B cell (primary cell): ENCODE data around the gene VAPB. TPM values are rescaled to one million over a fixed set of nuclear protein-coding genes. Genes with fewer than 3 reads are reported as not detected.

Source experiments
- ATAC-seq: fragments of 200-7000 bp; cut with Tn5 transposase; one replicate; pipeline ENCODE4 v1.10.0; 2021; ENCODE audit warnings: low read depth, mild to moderate bottlenecking, moderate number of reproducible peaks, moderate library complexity
- CTCF ChIA-PET: fragments of 350-600 bp; sonication (Branson Sonifier 250); formaldehyde crosslinking; loops from one replicate; lab custom pipeline; 2021; ENCODE audit warnings: antibody characterized with exemption, inconsistent platforms; lab: Charles Lee
- POLR2A ChIA-PET: fragments of 350-600 bp; sonication (Branson Sonifier 250); formaldehyde crosslinking; loops from one replicate; lab custom pipeline; 2021; ENCODE audit warnings: antibody characterized with exemption; lab: Charles Lee
- DNase-seq: peaks from one replicate; pipeline ENCODE4 v3.0.0; 2013
- H2AFZ ChIP-seq: 2 replicates; pipeline ENCODE4 v1.6.1; 2012; ENCODE audit warnings: mild to moderate bottlenecking, low read depth, low read length; ENCODE audit not compliant: insufficient read depth, poor library complexity, severe bottlenecking
- H3K27ac ChIP-seq, 2 donors: 1 replicate in 1 of 2; 2 replicates in 1 of 2; pipeline ENCODE4 v1.5.1; 2012 to 2013; ENCODE audit warnings: low read length in 2 of 2, mild to moderate bottlenecking in 2 of 2, moderate library complexity in 1 of 2
- H3K27me3 ChIP-seq, 4 experiments: fragments of 200-600 bp in 1 of 4; sonication (generic) in 1 of 4; replicated peaks in 1 of 4; 1 replicate in 2 of 4; 2 replicates in 2 of 4; pipeline versions ENCODE4 v1.6.1 to v1.7.0; 2013 to 2016; ENCODE audit warnings: low read length in 3 of 4, mild to moderate bottlenecking in 2 of 4, mixed read lengths in 1 of 4, moderate library complexity in 1 of 4; ENCODE audit not compliant: insufficient read depth in 4 of 4, control insufficient read depth in 3 of 4; ENCODE audit errors: control extremely low read depth in 1 of 4
- H3K36me3 ChIP-seq, 2 experiments: replicated peaks in 1 of 2; 1 replicate in 1 of 2; 2 replicates in 1 of 2; pipeline versions ENCODE4 v1.6.1 to v1.7.1; 2013; ENCODE audit warnings: low read length in 1 of 2; ENCODE audit not compliant: insufficient read depth in 2 of 2, control insufficient read depth in 1 of 2; ENCODE audit errors: control extremely low read depth in 1 of 2, extremely low read depth in 1 of 2
- H3K4me1 ChIP-seq, 2 donors: fragments of 200-600 bp in 1 of 2; sonication (generic) in 1 of 2; 1 replicate in 1 of 2; 2 replicates in 1 of 2; pipeline versions ENCODE4 v1.5.1 to v1.6.1; 2013 to 2017; ENCODE audit warnings: low read length in 2 of 2; ENCODE audit not compliant: control insufficient read depth in 2 of 2, insufficient read depth in 2 of 2
- H3K4me2 ChIP-seq: replicated peaks from 2 replicates; pipeline ENCODE3; 2012; ENCODE audit warnings: mild to moderate bottlenecking, low read depth, low read length; ENCODE audit not compliant: poor library complexity, severe bottlenecking
- H3K4me3 ChIP-seq, 5 experiments: fragments of 200-600 bp in 1 of 5; sonication (generic) in 1 of 5; 1 replicate in 3 of 5; 2 replicates in 2 of 5; pipeline versions ENCODE4 v1.5.1 to v1.7.0; 2011 to 2016; ENCODE audit warnings: low read length in 4 of 5, mild to moderate bottlenecking in 4 of 5, low read depth in 2 of 5, control low read depth in 1 of 5, moderate library complexity in 1 of 5; ENCODE audit not compliant: insufficient read depth in 1 of 5; ENCODE audit errors: control extremely low read depth in 1 of 5, extremely low read depth in 1 of 5
- H3K79me2 ChIP-seq: fragments of 200-600 bp; sonication (generic); one replicate; pipeline ENCODE4 v1.6.0; 2016; ENCODE audit warnings: low read length; ENCODE audit not compliant: control insufficient read depth, insufficient read depth
- H3K9ac ChIP-seq: fragments of 200-600 bp; sonication (generic); 2 replicates; pipeline ENCODE4 v1.6.1; 2017; ENCODE audit warnings: mild to moderate bottlenecking, low read length, moderate library complexity
- H3K9me3 ChIP-seq, 3 donors: one replicate each; pipeline versions ENCODE4 v1.6.1 to v1.7.1; 2013; ENCODE audit warnings: low read length in 2 of 3; ENCODE audit not compliant: control insufficient read depth in 2 of 3, insufficient read depth in 1 of 3; ENCODE audit errors: control extremely low read depth in 1 of 3
- H4K20me1 ChIP-seq: 2 replicates; pipeline ENCODE4 v1.6.0; 2012; ENCODE audit warnings: mild to moderate bottlenecking, low read length; ENCODE audit not compliant: insufficient read depth, control insufficient read depth, poor library complexity, severe bottlenecking
- H3K27ac Mint-ChIP-seq: one replicate; pipeline ENCODE4 v1.8.0; 2021; ENCODE audit warnings: mixed read lengths
- H3K27me3 Mint-ChIP-seq: one replicate; pipeline ENCODE4 v1.8.0; 2021; ENCODE audit warnings: mixed read lengths
- H3K4me1 Mint-ChIP-seq: one replicate; pipeline ENCODE4 v1.8.0; 2021; ENCODE audit warnings: mixed read lengths
- H3K4me3 Mint-ChIP-seq: one replicate; pipeline ENCODE4 v1.8.0; 2021; ENCODE audit warnings: mixed read lengths
- H3K9me3 Mint-ChIP-seq: one replicate; pipeline ENCODE4 v1.8.0; 2022; ENCODE audit warnings: mixed read lengths; ENCODE audit not compliant: insufficient read depth
- CTCF ChIP-seq: fragments of 200-600 bp; IDR thresholded peaks from one replicate; pipeline ENCODE4 v1.8.0; 2022; ENCODE audit warnings: antibody characterized with exemption, mild to moderate bottlenecking
- EZH2 ChIP-seq: IDR thresholded peaks from 2 replicates; pipeline ENCODE4 v1.6.1; 2012; ENCODE audit warnings: borderline replicate concordance, low read depth, mild to moderate bottlenecking, moderate library complexity, low read length; ENCODE audit not compliant: insufficient read depth, poor library complexity, severe bottlenecking
- WGBS: methylation state at CpG from one replicate; pipeline ENCODE4 v1.1.5; 2013; ENCODE audit warnings: missing lambda C conversion rate; ENCODE audit not compliant: insufficient coverage; 5-methylcytosine and 5-hydroxymethylcytosine counted together
- intact Hi-C: fragments of 100-400 bp; cut with micrococcal nuclease; formaldehyde crosslinking; loops from one replicate; pipeline ENCODE4 v1.10.0; 2022
- polyA plus RNA-seq: library from polyadenylated mRNA; depleted of rRNA; stranded (reverse); fragments of >200 nt; gene quantifications from 2 replicates; pipeline ENCODE4 v1.2.3, GENCODE V29; 2012
- total RNA-seq, 2 donors: library from RNA; stranded (reverse); fragments of 120-200 nt in 1 of 2; gene quantifications; 1 replicate in 1 of 2; 2 replicates in 1 of 2; pipeline versions ENCODE4 v1.2.3 to v1.2.4, GENCODE V29; 2013 to 2022

Gene VAPB
- total and polyA plus RNA-seq, 2 donors (not counting 1 experiment from before 2014, with no cell fraction given), result 19.5 to 26.4 TPM

- Mint-ChIP-seq H3K4me1 (peaks cover 33% of the 10 kb centered on the region), H3K27ac (no peak overlapping the region), H3K27me3 (no peaks in the 10 kb centered on the region), H3K9me3 (no peaks in the 10 kb centered on the region), H3K4me3 (no peak overlapping the region)
- peaks cover 81% of the 10 kb centered on the region for H4K20me1 ChIP-seq
- intact Hi-C loops, result no loop called here
- H3K36me3 ChIP-seq, result peaks cover 0 to 3% of the 10 kb centered on the region in 2 experiments
- no peak overlapping the region for H3K4me3 ChIP-seq
- ATAC-seq, result no peak
- peak overlapping the region; percentile 36 for H3K9ac ChIP-seq
- H3K4me1 ChIP-seq, result peaks cover 35 to 47% of the 10 kb centered on the region in 2 donors
- peak overlapping the region in 1 of 2 donors; percentile 46 for H3K27ac ChIP-seq
- TF ChIP-seq EZH2 (no peak), CTCF (no peak)
- DNase-seq, result peak; percentile 15
- no peak overlapping the region for H2AFZ ChIP-seq
- H3K79me2 ChIP-seq, result peaks cover 97% of the 10 kb centered on the region
- 72% methylated on average over 2 of the region's 3 CpGs for WGBS
- CTCF ChIA-PET, result no interaction called here
- H3K9me3 ChIP-seq, result no peaks in the 10 kb centered on the region
- H3K27me3 ChIP-seq, result no peaks in the 10 kb centered on the region
- peak overlapping the region; percentile 32 for H3K4me2 ChIP-seq
- POLR2A ChIA-PET, result no interaction called here
These were observed 14.2 kb downstream of the VAPB start for GRCh38 chr20:58403272-58403671.

- H3K27ac Mint-ChIP-seq, result no peak overlapping the region
- H4K20me1 ChIP-seq, result peaks cover 76% of the 10 kb centered on the region
- TF ChIP-seq EZH2, result no peak
- no peak for TF ChIP-seq CTCF
- ChIA-PET POLR2A (interaction anchor here (0.7 kb wide), 1 partner anchor 17 kb away, joined by 6 read pairs; the partner anchor contains the start of gene VAPB), CTCF (interaction anchor here (0.7 kb wide), 1 partner anchor 48 kb away, joined by 5 read pairs; no protein-coding TSS in a partner anchor)
- no peaks in the 10 kb centered on the region for H3K9me3 Mint-ChIP-seq
- H3K4me3 Mint-ChIP-seq, result no peak overlapping the region
- peaks cover 37% of the 10 kb centered on the region for H3K4me1 Mint-ChIP-seq
- no peak for DNase-seq
- ATAC-seq, result no peak
- H2AFZ ChIP-seq, result no peak overlapping the region
- H3K79me2 ChIP-seq, result peaks cover 97% of the 10 kb centered on the region
- no peaks in the 10 kb centered on the region for H3K9me3 ChIP-seq
- H3K4me1 ChIP-seq, result peaks cover 40 to 42% of the 10 kb centered on the region in 2 donors
- 88% methylated on average over 2 of the region's 11 CpGs for WGBS
- no peak overlapping the region for H3K4me2 ChIP-seq
- no peak overlapping the region for H3K4me3 ChIP-seq
- H3K36me3 ChIP-seq, result peaks cover 0 to 3% of the 10 kb centered on the region in 2 experiments
- no peak overlapping the region for H3K9ac ChIP-seq
- H3K27me3 ChIP-seq, result no peaks in the 10 kb centered on the region
- H3K27ac ChIP-seq, result no peak overlapping the region
- intact Hi-C loops, result no loop called here
- H3K27me3 Mint-ChIP-seq, result no peaks in the 10 kb centered on the region
These were observed 16.7 kb downstream of the VAPB start for GRCh38 chr20:58405504-58406291.
